Ishikawa (cell line): ENCODE data around the gene PCSK2.

Experiments
- CEBPB ChIP-seq: IDR thresholded peaks from 2 replicates; pipeline ENCODE4 v1.6.1; 2012
- CREB1 ChIP-seq: IDR thresholded peaks from 2 replicates; pipeline ENCODE4 v1.6.1; 2012; ENCODE audit warnings: low read depth
- EGR1 ChIP-seq: IDR thresholded peaks from 2 replicates; pipeline ENCODE4 v1.6.1; 2012
- EP300 ChIP-seq: IDR thresholded peaks from 2 replicates; pipeline ENCODE4 v1.6.1; 2012; ENCODE audit warnings: borderline replicate concordance
- FOXM1 ChIP-seq: IDR thresholded peaks from 2 replicates; pipeline ENCODE4 v1.6.1; 2012; ENCODE audit warnings: low read depth, borderline replicate concordance
- MAX ChIP-seq: IDR thresholded peaks from 2 replicates; pipeline ENCODE4 v1.6.1; 2012
- NFIC ChIP-seq: IDR thresholded peaks from 2 replicates; pipeline ENCODE4 v1.6.1; 2012
- RAD21 ChIP-seq: IDR thresholded peaks from 2 replicates; pipeline ENCODE4 v1.6.1; 2012; ENCODE audit warnings: low read depth
- REST ChIP-seq: IDR thresholded peaks from 2 replicates; pipeline ENCODE4 v1.6.1; 2012; ENCODE audit warnings: low read depth, mild to moderate bottlenecking
- TAF1 ChIP-seq: IDR thresholded peaks from 2 replicates; pipeline ENCODE4 v1.6.1; 2012; ENCODE audit warnings: low read depth, mild to moderate bottlenecking
- TCF12 ChIP-seq: IDR thresholded peaks from 2 replicates; pipeline ENCODE4 v1.6.1; 2012; ENCODE audit warnings: low read depth
- TEAD4 ChIP-seq: IDR thresholded peaks from 2 replicates; pipeline ENCODE4 v1.6.1; 2012
- USF1 ChIP-seq: IDR thresholded peaks from 2 replicates; pipeline ENCODE4 v1.6.1; 2012
- YY1 ChIP-seq: IDR thresholded peaks from 2 replicates; pipeline ENCODE4 v1.6.1; 2012; ENCODE audit warnings: low read depth
- ZBTB7A ChIP-seq: IDR thresholded peaks from 2 replicates; pipeline ENCODE4 v1.6.1; 2012; ENCODE audit warnings: low read depth

PCSK2 gene

GRCh38 chr20:17493173-17493572 is 266.3 kb downstream of the PCSK2 start:
- TF ChIP-seq EP300 (no peak), FOXM1 (no peak), REST (no peak), CREB1 (no peak), RAD21 (no peak), ZBTB7A (no peak), USF1 (no peak), EGR1 (no peak), MAX (no peak), TCF12 (no peak), YY1 (no peak), NFIC (no peak), TEAD4 (no peak)

GRCh38 chr20:17494201-17494600 is 267.4 kb downstream of the PCSK2 start:
- TF ChIP-seq EP300 (no peak), TEAD4 (no peak), NFIC (no peak), ZBTB7A (no peak), USF1 (no peak), RAD21 (no peak), REST (no peak), YY1 (no peak), CEBPB (no peak), CREB1 (no peak), TCF12 (no peak), EGR1 (no peak)

GRCh38 chr20:17495826-17496225 is 269.0 kb downstream of the PCSK2 start:
- TF ChIP-seq REST (no peak), TCF12 (no peak), MAX (no peak), CEBPB (no peak), NFIC (no peak), EP300 (no peak), TAF1 (no peak), RAD21 (no peak), TEAD4 (no peak), FOXM1 (no peak), USF1 (no peak)

- TF ChIP-seq TAF1 (no peak), REST (no peak), YY1 (no peak), MAX (no peak), USF1 (no peak), ZBTB7A (no peak), CREB1 (no peak), CEBPB (no peak), EP300 (no peak), FOXM1 (no peak), NFIC (no peak), EGR1 (no peak), TCF12 (no peak), RAD21 (no peak), TEAD4 (no peak)
Observed at GRCh38 chr20:17497821-17498580, 271.2 kb downstream of the PCSK2 start.
